K562 (cell line): ENCODE results near the gene MGRN1. TPM values are rescaled to one million over a fixed set of nuclear protein-coding genes. Genes with fewer than 3 reads are reported as not detected.

Experiments
- BMI1 ChIP-seq: fragments of 150-350 bp; IDR thresholded peaks from 2 replicates; pipeline ENCODE4 v1.6.1; 2014; ENCODE audit warnings: low read length
- CBX2 ChIP-seq: fragments of 200-600 bp; sonication (generic); IDR thresholded peaks from one replicate; pipeline ENCODE4 v1.6.1; 2012; ENCODE audit warnings: mild to moderate bottlenecking, low read length, inconsistent platforms; ENCODE audit not compliant: insufficient read depth, poor library complexity, severe bottlenecking
- CREB1 ChIP-seq, 2 experiments: sonication (generic) in 1 of 2; formaldehyde crosslinking in 1 of 2; IDR thresholded peaks; 2 replicates each; pipeline versions ENCODE4 v1.6.1 to v1.8.0; 2012 to 2022; ENCODE audit warnings: inconsistent platforms in 1 of 2, mild to moderate bottlenecking in 1 of 2, missing genetic modification reagents in 1 of 2, moderate library complexity in 1 of 2
- GTF2E2 ChIP-seq: fragments of 200-800 bp; sonication (Bioruptor generic); IDR thresholded peaks from 2 replicates; pipeline ENCODE4 v1.6.1; 2016; ENCODE audit warnings: missing genetic modification characterization, missing compliant biosample characterization
- MBD2 ChIP-seq: sonication (generic); IDR thresholded peaks from 2 replicates; pipeline ENCODE4 v1.6.1; 2016; ENCODE audit warnings: low read depth, borderline replicate concordance
- MCM3 ChIP-seq: fragments of 450-650 bp; IDR thresholded peaks from 2 replicates; pipeline ENCODE4 v1.6.1; 2016
- MCM7 ChIP-seq, 2 experiments: fragments of 450-650 bp; IDR thresholded peaks; 2 replicates each; pipeline ENCODE4 v1.6.1; 2016 to 2018
- NR4A1 ChIP-seq, 2 experiments: fragments of 250-450 bp in 1 of 2; fragments of 450-650 bp in 1 of 2; sonication (Bioruptor Pico) in 1 of 2; IDR thresholded peaks; 2 replicates each; pipeline versions ENCODE4 v1.4.0 to v1.6.1; 2016 to 2020; ENCODE audit warnings: mild to moderate bottlenecking in 2 of 2, missing compliant biosample characterization in 1 of 2, missing genetic modification characterization in 1 of 2, moderate library complexity in 1 of 2
- PKNOX1 ChIP-seq: fragments of 450-650 bp; IDR thresholded peaks from 2 replicates; pipeline ENCODE4 v1.6.1; 2016
- RFX5 ChIP-seq: IDR thresholded peaks from 2 replicates; pipeline ENCODE4 v1.6.1; 2011; ENCODE audit warnings: low read depth, mild to moderate bottlenecking, improper control_type of control experiment, low read length
- SIN3A ChIP-seq, 2 experiments: fragments of 150-350 bp in 1 of 2; IDR thresholded peaks; 2 replicates each; pipeline ENCODE4 v1.6.1; 2011 to 2016; ENCODE audit warnings: borderline replicate concordance in 2 of 2, low read depth in 2 of 2, low read length in 2 of 2, mild to moderate bottlenecking in 2 of 2, moderate library complexity in 2 of 2; ENCODE audit not compliant: control insufficient read depth in 1 of 2
- SUPT5H ChIP-seq: fragments of 450-650 bp; IDR thresholded peaks from 2 replicates; pipeline ENCODE4 v1.6.1; 2016
- ZBTB43 ChIP-seq: sonication (generic); formaldehyde crosslinking; IDR thresholded peaks from 2 replicates; pipeline ENCODE4 v1.8.0; 2023; ENCODE audit warnings: mild to moderate bottlenecking, missing genetic modification reagents
- ZNF121 ChIP-seq: sonication (generic); formaldehyde crosslinking; conservative IDR thresholded peaks from 2 replicates; pipeline ENCODE4 v1.8.0; 2022; ENCODE audit warnings: missing genetic modification reagents
- ZNF224 ChIP-seq: sonication (generic); formaldehyde crosslinking; IDR thresholded peaks from 2 replicates; pipeline ENCODE4 v1.8.0; 2022; ENCODE audit warnings: mild to moderate bottlenecking, missing genetic modification reagents
- ZNF274 ChIP-seq: IDR thresholded peaks from 2 replicates; pipeline ENCODE4 v1.6.1; 2011; ENCODE audit warnings: low read depth, mild to moderate bottlenecking, low read length, moderate library complexity, borderline replicate concordance
- ZNF436 ChIP-seq: fragments of 250-450, 450-650 bp; sonication (Bioruptor Pico); formaldehyde crosslinking; IDR thresholded peaks from 2 replicates; pipeline ENCODE4 v1.7.0; 2020; ENCODE audit warnings: mild to moderate bottlenecking
- ZNF76 ChIP-seq: fragments of 250-450 bp; sonication (Bioruptor Pico); IDR thresholded peaks from 2 replicates; pipeline ENCODE4 v1.4.0; 2020; ENCODE audit warnings: mild to moderate bottlenecking, moderate library complexity, borderline replicate concordance
- polyA plus RNA-seq, 8 experiments: library from polyadenylated mRNA; depleted of rRNA in 4 of 8; stranded (reverse) in 5 of 8; unstranded in 3 of 8; fragments of >200 nt; fragmentation: Nextera tagmentation in 2 of 8; fragmentation: Illumina TruSeq in 1 of 8; extraction: Ambion mirVana in 2 of 8; extraction: Trizol in 1 of 8; gene quantifications; 2 replicates each; pipeline versions ENCODE4 v1.2.1 to v1.2.3, GENCODE V29; 2011 to 2014; ENCODE audit warnings: inconsistent platforms in 1 of 8, missing spikeins in 1 of 8
- total RNA-seq, 7 experiments: library from RNA; depleted of rRNA in 6 of 7; stranded (reverse); fragments of >200 nt in 6 of 7; fragmentation: Illumina TruSeq in 2 of 7; extraction: Trizol in 2 of 7; gene quantifications; 2 replicates each; pipeline versions ENCODE4 v1.2.1 to v1.2.3, GENCODE V29; 2011 to 2021; ENCODE audit warnings: low replicate concordance in 1 of 7
- TF ChIP-seq, protein P1 (sequence below), 2 experiments: fragments of 450-650 bp; conservative IDR thresholded peaks; 2 replicates each; pipeline ENCODE4 v1.6.1; 2017; ENCODE audit warnings: mild to moderate bottlenecking in 2 of 2, moderate library complexity in 2 of 2
- TF ChIP-seq, protein P2 (sequence below), 2 experiments: IDR thresholded peaks in 1 of 2; conservative IDR thresholded peaks in 1 of 2; 2 replicates each; pipeline ENCODE4 v1.6.1; 2016; ENCODE audit warnings: low read depth in 2 of 2, mild to moderate bottlenecking in 1 of 2, missing compliant biosample characterization in 1 of 2, missing genetic modification characterization in 1 of 2, moderate library complexity in 1 of 2

MGRN1 gene
- total and polyA plus RNA-seq, 9 of the 15 experiments (the other 6 are each of a cell fraction or from before 2014, with no cell fraction given), result 0.15 to 37.9 (median 6.0) TPM

GRCh38 chr16:4624015-4624826, at the start of gene MGRN1 (continued):
- no peak; a peak in 1 of 4 replicates for TF ChIP-seq SIN3A (IDR thresholded peaks at IDR 0.05; ENCODE audit: borderline replicate concordance in 2 of 2, control insufficient read depth in 1 of 2, low read depth in 2 of 2, low read length in 2 of 2)
- no peak for TF ChIP-seq ZNF76
- no peak for TF ChIP-seq MCM7 (IDR thresholded peaks at IDR 0.05)
- no peak for TF ChIP-seq NR4A1 (CRISPR knock-in tag; IDR thresholded peaks at IDR 0.05)
- no peak for TF ChIP-seq NR4A1 (tag; IDR thresholded peaks at IDR 0.05)
- TF ChIP-seq MBD2, result peak; percentile 96
- no peak for TF ChIP-seq ZNF224 (CRISPR knock-in tag)
- no peak for TF ChIP-seq CBX2
- no peak for TF ChIP-seq RFX5
- no peak for TF ChIP-seq ZNF274
- TF ChIP-seq SUPT5H, result no peak
- TF ChIP-seq MCM3, result no peak
- peak; percentile 85 for TF ChIP-seq PKNOX1
- no peak for TF ChIP-seq BMI1
- TF ChIP-seq CREB1 (IDR thresholded peaks at IDR 0.05), result peak; percentile 59; the same call in 1 of the 2 replicates
- TF ChIP-seq CREB1 (CRISPR knock-in tag; IDR thresholded peaks at IDR 0.05), result peak; percentile 62
- no peak for TF ChIP-seq ZNF436 (CRISPR knock-in tag)
- TF ChIP-seq, protein P1, sequence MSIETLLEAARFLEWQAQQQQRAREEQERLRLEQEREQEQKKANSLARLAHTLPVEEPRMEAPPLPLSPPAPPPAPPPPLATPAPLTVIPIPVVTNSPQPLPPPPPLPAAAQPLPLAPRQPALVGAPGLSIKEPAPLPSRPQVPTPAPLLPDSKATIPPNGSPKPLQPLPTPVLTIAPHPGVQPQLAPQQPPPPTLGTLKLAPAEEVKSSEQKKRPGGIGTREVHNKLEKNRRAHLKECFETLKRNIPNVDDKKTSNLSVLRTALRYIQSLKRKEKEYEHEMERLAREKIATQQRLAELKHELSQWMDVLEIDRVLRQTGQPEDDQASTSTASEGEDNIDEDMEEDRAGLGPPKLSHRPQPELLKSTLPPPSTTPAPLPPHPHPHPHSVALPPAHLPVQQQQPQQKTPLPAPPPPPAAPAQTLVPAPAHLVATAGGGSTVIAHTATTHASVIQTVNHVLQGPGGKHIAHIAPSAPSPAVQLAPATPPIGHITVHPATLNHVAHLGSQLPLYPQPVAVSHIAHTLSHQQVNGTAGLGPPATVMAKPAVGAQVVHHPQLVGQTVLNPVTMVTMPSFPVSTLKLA (conservative IDR thresholded peaks at IDR 0.05), result peak; percentile 55 to 71; a peak in 2 of 4 replicates
- TF ChIP-seq ZBTB43 (CRISPR knock-in tag), result no peak
- TF ChIP-seq ZNF121 (CRISPR knock-in tag), result no peak
- no peak for TF ChIP-seq GTF2E2
- TF ChIP-seq, protein P2, sequence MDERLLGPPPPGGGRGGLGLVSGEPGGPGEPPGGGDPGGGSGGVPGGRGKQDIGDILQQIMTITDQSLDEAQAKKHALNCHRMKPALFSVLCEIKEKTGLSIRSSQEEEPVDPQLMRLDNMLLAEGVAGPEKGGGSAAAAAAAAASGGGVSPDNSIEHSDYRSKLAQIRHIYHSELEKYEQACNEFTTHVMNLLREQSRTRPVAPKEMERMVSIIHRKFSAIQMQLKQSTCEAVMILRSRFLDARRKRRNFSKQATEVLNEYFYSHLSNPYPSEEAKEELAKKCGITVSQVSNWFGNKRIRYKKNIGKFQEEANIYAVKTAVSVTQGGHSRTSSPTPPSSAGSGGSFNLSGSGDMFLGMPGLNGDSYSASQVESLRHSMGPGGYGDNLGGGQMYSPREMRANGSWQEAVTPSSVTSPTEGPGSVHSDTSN (CRISPR knock-in tag; IDR thresholded peaks at IDR 0.05; ENCODE audit: low read depth), result no peak
- TF ChIP-seq, protein P2 (tag; conservative IDR thresholded peaks at IDR 0.05; ENCODE audit: low read depth), result 0 out of 2 replicates have a peak, but pooled peaks have one; percentile 28
